Mucosa of stomach (tissue), 1 donor: Measurements from ENCODE around the gene CCDC6.
"Not testable (repeated sequence)": the region's sequence is repeated elsewhere in the genome, so short reads cannot be mapped to it uniquely, and the experiment has no call there.

Source experiments
- H3K27me3 ChIP-seq: one replicate; pipeline ENCODE4 v1.7.0; 2013; ENCODE audit warnings: mild to moderate bottlenecking, low read length; ENCODE audit not compliant: control insufficient read depth, insufficient read depth
- H3K36me3 ChIP-seq: one replicate; pipeline ENCODE4 v1.7.0; 2013; ENCODE audit warnings: low read length; ENCODE audit not compliant: control insufficient read depth, insufficient read depth
- H3K4me1 ChIP-seq: one replicate; pipeline ENCODE4 v1.7.0; 2013; ENCODE audit warnings: mild to moderate bottlenecking, low read length; ENCODE audit not compliant: control insufficient read depth, insufficient read depth
- H3K4me3 ChIP-seq: one replicate; pipeline ENCODE4 v1.7.0; 2013; ENCODE audit warnings: low read length
- H3K9ac ChIP-seq: one replicate; pipeline ENCODE4 v1.7.0; 2013; ENCODE audit warnings: mild to moderate bottlenecking, low read length, moderate library complexity
- H3K9me3 ChIP-seq: one replicate; pipeline ENCODE4 v1.7.0; 2013; ENCODE audit warnings: mild to moderate bottlenecking, low read length, moderate library complexity; ENCODE audit not compliant: control insufficient read depth
- donor health status: Pancreatic carcinoma.

The CCDC6 gene

GRCh38 chr10:59888781-59889435, 17.4 kb downstream of the CCDC6 start:
- H3K27me3 ChIP-seq = no peaks in the 10 kb centered on the region
- H3K9ac ChIP-seq = no peak overlapping the region
- H3K36me3 ChIP-seq = no peaks in the 10 kb centered on the region
- H3K4me3 ChIP-seq = no peak overlapping the region
- no peaks in the 10 kb centered on the region for H3K9me3 ChIP-seq
- peaks cover 34% of the 10 kb centered on the region for H3K4me1 ChIP-seq

DNA sequence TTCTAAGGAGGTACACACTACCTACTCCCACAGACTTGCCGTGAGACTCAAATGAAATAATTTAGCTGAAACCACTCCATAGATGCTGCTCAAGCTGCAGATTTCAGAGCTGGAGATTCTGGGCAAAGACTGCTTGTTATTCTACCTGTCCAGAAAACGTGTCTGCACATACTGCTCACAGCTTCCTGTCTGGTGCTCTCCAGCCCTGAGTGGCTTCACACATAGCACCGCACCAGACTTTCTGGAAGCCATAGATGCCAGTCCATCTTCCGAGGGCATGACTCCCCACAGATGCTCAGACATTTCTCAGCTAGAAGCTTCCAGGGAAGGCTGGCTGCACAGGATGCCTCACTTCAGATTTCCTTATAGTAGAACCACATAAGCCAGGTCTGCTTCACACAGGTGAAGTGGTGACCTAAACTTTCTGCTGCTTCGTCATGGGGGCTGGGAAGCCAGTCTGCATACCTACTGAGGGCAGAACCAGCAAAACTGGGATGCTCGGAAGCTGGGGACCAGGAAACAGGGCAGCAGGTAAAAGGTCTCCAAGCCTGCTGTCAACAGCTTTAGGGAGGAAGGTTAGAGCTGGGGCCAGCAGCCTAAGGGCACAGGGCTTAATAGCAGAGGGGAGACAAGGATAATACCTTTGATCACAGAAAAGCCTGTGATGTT, 18.2 kb downstream of the CCDC6 start:
- no peaks in the 10 kb centered on the region for H3K9me3 ChIP-seq
- H3K4me1 ChIP-seq = peaks cover 27% of the 10 kb centered on the region
- H3K27me3 ChIP-seq = no peaks in the 10 kb centered on the region
- H3K4me3 ChIP-seq = no peak overlapping the region
- no peaks in the 10 kb centered on the region for H3K36me3 ChIP-seq
- no peak overlapping the region for H3K9ac ChIP-seq

DNA sequence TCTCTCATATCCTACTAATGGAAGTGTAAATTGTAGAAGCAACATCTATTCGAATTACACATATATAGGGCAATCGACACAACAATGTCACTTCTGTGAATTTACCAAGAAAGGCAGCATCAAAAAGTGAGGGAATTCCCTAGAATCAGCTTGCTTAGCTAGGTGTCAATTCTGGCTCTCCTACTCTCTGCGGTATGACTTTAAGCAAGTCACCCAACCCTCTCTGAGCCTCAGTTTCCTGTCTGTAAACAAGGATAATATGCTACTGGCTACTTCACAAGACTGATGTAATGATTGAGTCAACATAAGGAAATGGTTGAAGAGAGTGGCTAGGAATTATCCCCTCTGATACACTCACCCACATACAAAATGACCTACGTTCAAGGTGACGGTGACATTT, 19.4 kb downstream of the CCDC6 start:
- Histone ChIP-seq H3K27me3 (no peaks in the 10 kb centered on the region), H3K4me3 (no peak overlapping the region), H3K36me3 (no peaks in the 10 kb centered on the region), H3K9ac (no peak overlapping the region), H3K4me1 (peaks cover 16% of the 10 kb centered on the region), H3K9me3 (no peaks in the 10 kb centered on the region)

DNA sequence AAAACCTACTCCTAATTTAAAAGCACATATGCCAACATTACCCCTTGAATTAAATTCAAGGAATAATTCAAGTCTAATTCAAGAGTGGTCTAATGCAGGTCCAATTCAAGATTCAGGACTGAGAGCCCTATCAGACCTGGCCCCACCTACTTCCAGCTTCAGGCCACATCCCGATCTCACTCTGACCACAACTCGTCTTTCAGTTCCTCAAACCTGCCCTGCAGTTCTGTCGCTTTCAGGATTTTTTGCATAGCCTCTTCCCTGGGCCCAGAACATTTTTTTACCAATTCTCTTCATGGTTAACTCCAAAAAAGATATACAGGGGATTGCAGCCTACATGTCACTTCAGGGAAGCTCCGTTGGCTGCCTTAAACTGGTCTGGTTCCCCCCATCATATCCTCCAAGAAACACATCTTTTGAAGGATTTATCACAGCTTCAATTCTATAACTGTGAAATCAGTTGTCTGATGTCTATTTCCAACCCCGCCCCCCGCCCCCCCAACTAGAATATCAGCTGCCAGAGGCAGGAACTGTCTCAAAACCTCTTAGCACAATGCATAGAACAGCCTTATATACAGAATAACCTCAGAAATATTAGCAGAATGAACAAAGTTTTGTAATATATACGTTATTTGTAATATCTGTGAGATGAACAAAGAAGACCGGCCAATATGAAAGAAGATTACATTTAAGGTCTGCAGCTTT, 20.8 kb downstream of the CCDC6 start:
- Histone ChIP-seq H3K9ac (no peak overlapping the region), H3K4me1 (peaks cover 7% of the 10 kb centered on the region), H3K9me3 (no peaks in the 10 kb centered on the region), H3K4me3 (no peak overlapping the region), H3K36me3 (no peaks in the 10 kb centered on the region), H3K27me3 (no peaks in the 10 kb centered on the region)

- not testable (repeated sequence) for H3K36me3 ChIP-seq, H3K4me1 ChIP-seq, H3K9me3 ChIP-seq, H3K9ac ChIP-seq, H3K27me3 ChIP-seq, H3K4me3 ChIP-seq
Observed at GRCh38 chr10:59884893-59885292, 21.5 kb downstream of the CCDC6 start.

DNA sequence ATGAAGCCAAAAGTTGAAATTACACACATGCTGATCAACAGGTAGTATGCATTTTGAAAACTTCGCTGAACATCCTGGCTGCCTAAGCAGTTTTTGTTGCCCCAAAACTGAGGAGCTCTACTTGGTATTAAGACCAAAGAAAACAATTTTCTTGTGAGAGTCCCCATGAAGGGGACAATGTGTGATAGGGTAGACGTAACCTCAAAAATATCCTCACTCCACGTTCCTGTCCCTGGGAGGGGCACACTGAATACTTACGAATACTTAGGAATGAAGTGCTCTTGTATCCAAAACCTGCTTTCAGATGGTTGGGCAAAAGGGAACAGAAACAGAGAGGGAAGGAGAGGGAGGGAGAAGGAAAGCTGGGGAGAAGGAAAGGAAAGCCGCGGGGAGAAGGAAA, 24.7 kb downstream of the CCDC6 start:
- Histone ChIP-seq H3K9ac (no peak overlapping the region), H3K27me3 (no peaks in the 10 kb centered on the region), H3K36me3 (no peaks in the 10 kb centered on the region), H3K4me3 (no peak overlapping the region), H3K4me1 (peaks cover 7% of the 10 kb centered on the region), H3K9me3 (no peaks in the 10 kb centered on the region)

DNA sequence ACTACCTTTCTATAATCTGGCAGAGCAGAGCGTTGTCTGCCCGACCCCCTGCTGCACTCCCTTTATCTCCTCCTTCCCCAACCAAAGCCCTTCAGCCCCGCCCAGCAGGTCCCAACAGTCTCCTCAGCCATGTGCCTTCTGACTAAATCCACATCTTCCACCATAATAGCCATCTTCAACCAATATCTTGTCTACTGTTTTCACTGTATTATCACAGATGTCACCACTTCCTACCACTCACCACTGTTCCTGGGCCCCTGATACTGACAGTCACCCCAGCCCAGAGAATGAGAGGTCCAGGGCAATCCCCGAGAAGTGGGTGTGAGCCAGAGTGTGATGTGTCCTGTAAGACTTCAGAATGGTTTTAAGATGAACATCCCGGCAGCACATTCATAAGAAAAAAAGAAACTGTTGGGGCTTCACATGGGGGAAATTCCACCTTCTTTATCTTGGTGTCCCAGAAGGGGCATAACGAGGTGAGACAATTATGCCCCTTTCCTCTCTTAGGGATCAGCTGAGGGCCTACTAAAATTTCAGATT, 25.3 kb downstream of the CCDC6 start:
- H3K9ac ChIP-seq = no peak overlapping the region
- H3K27me3 ChIP-seq = no peaks in the 10 kb centered on the region
- H3K9me3 ChIP-seq = no peaks in the 10 kb centered on the region
- H3K4me1 ChIP-seq = peaks cover 7% of the 10 kb centered on the region
- no peaks in the 10 kb centered on the region for H3K36me3 ChIP-seq
- no peak overlapping the region for H3K4me3 ChIP-seq

- Histone ChIP-seq H3K9me3 (no peaks in the 10 kb centered on the region), H3K9ac (no peak overlapping the region), H3K36me3 (no peaks in the 10 kb centered on the region), H3K4me1 (peaks cover under 1% of the 10 kb centered on the region), H3K4me3 (no peak overlapping the region), H3K27me3 (no peaks in the 10 kb centered on the region)
Observed at GRCh38 chr10:59880019-59880717, 26.2 kb downstream of the CCDC6 start.

DNA sequence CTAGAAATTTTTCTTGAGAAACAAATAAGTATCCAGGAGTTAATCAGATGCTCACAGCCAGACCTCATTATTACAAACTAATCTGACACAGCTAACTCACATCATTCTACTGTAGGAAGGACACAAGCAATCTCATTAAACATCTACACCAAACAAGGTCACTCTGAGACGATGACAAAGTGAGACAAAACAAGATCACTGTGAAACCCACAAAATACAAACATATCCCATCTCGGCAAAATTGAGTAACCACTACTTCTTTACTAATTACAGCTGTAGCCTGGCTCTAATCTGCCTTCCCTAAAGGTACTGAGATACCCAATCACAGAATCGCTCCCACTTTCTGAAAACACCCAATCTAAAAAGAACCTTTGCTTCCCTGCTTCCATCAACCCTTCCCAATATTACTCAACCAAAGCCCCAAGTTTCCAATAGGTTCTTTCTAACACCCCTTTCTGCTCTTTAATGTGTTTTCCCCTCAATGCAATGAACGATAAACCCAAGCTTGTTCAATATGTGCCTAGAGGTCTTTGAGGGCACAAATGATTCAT, 26.9 kb downstream of the CCDC6 start:
- Histone ChIP-seq H3K9me3 (no peaks in the 10 kb centered on the region), H3K27me3 (no peaks in the 10 kb centered on the region), H3K4me1 (no peaks in the 10 kb centered on the region)

DNA sequence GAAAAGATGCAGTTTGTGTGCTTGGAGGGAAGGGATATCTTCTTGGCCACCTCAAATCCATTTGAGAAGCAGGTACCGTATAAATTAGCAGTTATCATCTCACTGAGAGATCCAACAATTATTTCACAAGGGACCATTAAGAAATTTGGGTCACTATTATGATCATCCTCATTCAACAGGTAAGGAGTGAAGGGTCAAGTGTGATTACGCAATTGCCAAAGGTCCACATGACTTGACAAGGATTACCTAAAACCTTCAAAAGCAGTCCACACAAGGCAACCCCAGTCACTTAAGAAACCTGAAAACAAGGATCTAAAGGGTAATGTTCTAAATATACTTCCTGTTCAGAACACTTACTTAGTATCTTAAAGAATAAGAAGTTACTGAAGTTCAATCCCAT, 27.4 kb downstream of the CCDC6 start:
- Histone ChIP-seq H3K4me3 (no peak overlapping the region), H3K9me3 (no peaks in the 10 kb centered on the region), H3K36me3 (no peaks in the 10 kb centered on the region), H3K4me1 (no peaks in the 10 kb centered on the region), H3K27me3 (no peaks in the 10 kb centered on the region), H3K9ac (no peak overlapping the region)

More for the DNA sequence above, 26.9 kb downstream of the CCDC6 start:
- Histone ChIP-seq H3K4me3 (no peak overlapping the region), H3K36me3 (no peaks in the 10 kb centered on the region), H3K9ac (no peak overlapping the region)

DNA sequence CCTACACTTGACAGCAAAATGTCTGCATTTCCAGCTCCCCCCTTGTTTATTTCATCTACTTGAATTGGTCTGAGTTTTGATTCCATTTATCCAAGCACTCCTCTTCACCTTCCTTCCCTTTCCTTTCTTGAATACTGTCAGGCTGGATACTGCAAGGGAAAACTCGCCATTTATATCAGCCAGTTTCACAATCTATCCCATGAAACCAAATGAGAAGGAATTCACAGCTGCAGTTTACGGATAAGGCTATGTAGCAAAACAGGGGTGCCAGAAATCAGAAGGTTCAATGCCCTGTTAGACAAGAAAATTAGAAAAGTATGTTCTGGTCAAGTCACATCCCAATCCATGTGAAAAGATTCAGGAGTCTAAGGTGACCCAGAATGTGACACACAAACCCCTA, 28.1 kb downstream of the CCDC6 start:
- Histone ChIP-seq H3K4me1 (peaks cover 2% of the 10 kb centered on the region), H3K27me3 (no peaks in the 10 kb centered on the region), H3K36me3 (no peaks in the 10 kb centered on the region), H3K9ac (no peak overlapping the region), H3K4me3 (no peak overlapping the region), H3K9me3 (no peaks in the 10 kb centered on the region)
